HL-60 (cell line): Measurements from ENCODE around the gene CHRNA4.

Source experiments
- DNase-seq, 2 experiments: peaks; one replicate each; pipeline ENCODE4 v3.0.0-alpha.2; 2010 to 2020; ENCODE audit warnings: low read depth in 1 of 2, low spot score in 1 of 2
- H3K27ac ChIP-seq: fragments of 250-450 bp; sonication (Bioruptor Pico); replicated peaks from 2 replicates; pipeline ENCODE4 v1.5.1; 2020; ENCODE audit warnings: mild to moderate bottlenecking, moderate library complexity
- H3K27me3 ChIP-seq: fragments of 250-450 bp; sonication (Bioruptor Pico); 2 replicates; pipeline ENCODE4 v1.5.1; 2021; ENCODE audit warnings: mild to moderate bottlenecking, moderate library complexity; ENCODE audit not compliant: insufficient read depth, poor library complexity, severe bottlenecking
- H3K4me3 ChIP-seq: replicated peaks from 2 replicates; pipeline ENCODE4 v1.5.1; 2011; ENCODE audit warnings: mild to moderate bottlenecking, control low read depth, low read length; ENCODE audit not compliant: insufficient read depth
- GABPA ChIP-seq: IDR thresholded peaks from 2 replicates; pipeline ENCODE4 v1.6.1; 2012; ENCODE audit warnings: low read depth
- POLR2AphosphoS5 ChIP-seq: IDR thresholded peaks from 2 replicates; pipeline ENCODE4 v1.6.1; 2012; ENCODE audit warnings: low read depth
- SPI1 ChIP-seq: IDR thresholded peaks from 2 replicates; pipeline ENCODE4 v1.6.1; 2012; ENCODE audit warnings: low read depth, mild to moderate bottlenecking, borderline replicate concordance
- TF ChIP-seq, protein P1 (sequence below): IDR thresholded peaks from 2 replicates; pipeline ENCODE4 v1.6.1; 2012; ENCODE audit warnings: low read depth; ENCODE audit not compliant: insufficient replicate concordance
- TF ChIP-seq, protein P2 (sequence below): IDR thresholded peaks from one replicate; pipeline ENCODE4 v1.5.1; 2011; ENCODE audit warnings: low read length, control low read depth, inconsistent platforms; ENCODE audit not compliant: insufficient read depth

CHRNA4 gene

DNA sequence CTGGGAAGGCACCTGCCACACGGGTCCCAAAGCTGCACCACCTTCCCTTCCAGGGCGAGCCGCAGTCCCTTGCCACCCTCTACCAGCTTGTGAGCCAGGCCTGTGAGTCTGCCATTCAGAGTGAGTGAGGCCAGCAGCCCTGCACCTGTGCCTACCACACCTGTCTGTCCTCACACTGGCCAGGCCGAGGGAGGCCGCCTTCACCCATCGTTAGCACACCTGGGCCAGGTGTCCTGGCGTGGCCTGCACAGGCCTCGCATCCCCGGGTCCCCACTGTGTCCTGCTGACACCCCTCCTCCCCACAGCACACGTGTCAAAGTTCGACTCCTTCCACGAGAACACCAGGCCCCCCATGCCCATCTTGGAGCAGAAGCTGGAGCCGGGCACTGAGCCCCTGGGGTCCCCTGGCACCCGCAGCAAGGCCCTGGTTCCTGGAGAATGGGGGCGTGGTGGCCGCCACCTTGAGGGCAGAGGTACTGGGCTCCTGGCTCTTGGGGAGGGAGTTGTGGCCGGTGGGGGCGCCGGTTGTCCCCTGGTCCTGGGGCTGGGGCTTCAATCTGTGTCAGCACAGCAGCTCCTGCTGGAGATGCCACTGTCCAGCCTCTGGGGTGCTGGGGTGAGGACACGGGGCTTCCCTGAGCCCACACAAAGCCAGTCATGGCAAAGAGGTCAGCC is 33.0 kb downstream of the CHRNA4 start:
- TF ChIP-seq POLR2AphosphoS5 (no peak), GABPA (no peak), SPI1 (no peak)
- TF ChIP-seq, protein P1, sequence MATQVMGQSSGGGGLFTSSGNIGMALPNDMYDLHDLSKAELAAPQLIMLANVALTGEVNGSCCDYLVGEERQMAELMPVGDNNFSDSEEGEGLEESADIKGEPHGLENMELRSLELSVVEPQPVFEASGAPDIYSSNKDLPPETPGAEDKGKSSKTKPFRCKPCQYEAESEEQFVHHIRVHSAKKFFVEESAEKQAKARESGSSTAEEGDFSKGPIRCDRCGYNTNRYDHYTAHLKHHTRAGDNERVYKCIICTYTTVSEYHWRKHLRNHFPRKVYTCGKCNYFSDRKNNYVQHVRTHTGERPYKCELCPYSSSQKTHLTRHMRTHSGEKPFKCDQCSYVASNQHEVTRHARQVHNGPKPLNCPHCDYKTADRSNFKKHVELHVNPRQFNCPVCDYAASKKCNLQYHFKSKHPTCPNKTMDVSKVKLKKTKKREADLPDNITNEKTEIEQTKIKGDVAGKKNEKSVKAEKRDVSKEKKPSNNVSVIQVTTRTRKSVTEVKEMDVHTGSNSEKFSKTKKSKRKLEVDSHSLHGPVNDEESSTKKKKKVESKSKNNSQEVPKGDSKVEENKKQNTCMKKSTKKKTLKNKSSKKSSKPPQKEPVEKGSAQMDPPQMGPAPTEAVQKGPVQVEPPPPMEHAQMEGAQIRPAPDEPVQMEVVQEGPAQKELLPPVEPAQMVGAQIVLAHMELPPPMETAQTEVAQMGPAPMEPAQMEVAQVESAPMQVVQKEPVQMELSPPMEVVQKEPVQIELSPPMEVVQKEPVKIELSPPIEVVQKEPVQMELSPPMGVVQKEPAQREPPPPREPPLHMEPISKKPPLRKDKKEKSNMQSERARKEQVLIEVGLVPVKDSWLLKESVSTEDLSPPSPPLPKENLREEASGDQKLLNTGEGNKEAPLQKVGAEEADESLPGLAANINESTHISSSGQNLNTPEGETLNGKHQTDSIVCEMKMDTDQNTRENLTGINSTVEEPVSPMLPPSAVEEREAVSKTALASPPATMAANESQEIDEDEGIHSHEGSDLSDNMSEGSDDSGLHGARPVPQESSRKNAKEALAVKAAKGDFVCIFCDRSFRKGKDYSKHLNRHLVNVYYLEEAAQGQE: no peak
- TF ChIP-seq, protein P2, sequence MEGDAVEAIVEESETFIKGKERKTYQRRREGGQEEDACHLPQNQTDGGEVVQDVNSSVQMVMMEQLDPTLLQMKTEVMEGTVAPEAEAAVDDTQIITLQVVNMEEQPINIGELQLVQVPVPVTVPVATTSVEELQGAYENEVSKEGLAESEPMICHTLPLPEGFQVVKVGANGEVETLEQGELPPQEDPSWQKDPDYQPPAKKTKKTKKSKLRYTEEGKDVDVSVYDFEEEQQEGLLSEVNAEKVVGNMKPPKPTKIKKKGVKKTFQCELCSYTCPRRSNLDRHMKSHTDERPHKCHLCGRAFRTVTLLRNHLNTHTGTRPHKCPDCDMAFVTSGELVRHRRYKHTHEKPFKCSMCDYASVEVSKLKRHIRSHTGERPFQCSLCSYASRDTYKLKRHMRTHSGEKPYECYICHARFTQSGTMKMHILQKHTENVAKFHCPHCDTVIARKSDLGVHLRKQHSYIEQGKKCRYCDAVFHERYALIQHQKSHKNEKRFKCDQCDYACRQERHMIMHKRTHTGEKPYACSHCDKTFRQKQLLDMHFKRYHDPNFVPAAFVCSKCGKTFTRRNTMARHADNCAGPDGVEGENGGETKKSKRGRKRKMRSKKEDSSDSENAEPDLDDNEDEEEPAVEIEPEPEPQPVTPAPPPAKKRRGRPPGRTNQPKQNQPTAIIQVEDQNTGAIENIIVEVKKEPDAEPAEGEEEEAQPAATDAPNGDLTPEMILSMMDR: no peak
- no peak for DNase-seq
- Histone ChIP-seq H3K27me3 (no peaks in the 10 kb centered on the region), H3K27ac (no peak overlapping the region), H3K4me3 (no peak overlapping the region)

DNA sequence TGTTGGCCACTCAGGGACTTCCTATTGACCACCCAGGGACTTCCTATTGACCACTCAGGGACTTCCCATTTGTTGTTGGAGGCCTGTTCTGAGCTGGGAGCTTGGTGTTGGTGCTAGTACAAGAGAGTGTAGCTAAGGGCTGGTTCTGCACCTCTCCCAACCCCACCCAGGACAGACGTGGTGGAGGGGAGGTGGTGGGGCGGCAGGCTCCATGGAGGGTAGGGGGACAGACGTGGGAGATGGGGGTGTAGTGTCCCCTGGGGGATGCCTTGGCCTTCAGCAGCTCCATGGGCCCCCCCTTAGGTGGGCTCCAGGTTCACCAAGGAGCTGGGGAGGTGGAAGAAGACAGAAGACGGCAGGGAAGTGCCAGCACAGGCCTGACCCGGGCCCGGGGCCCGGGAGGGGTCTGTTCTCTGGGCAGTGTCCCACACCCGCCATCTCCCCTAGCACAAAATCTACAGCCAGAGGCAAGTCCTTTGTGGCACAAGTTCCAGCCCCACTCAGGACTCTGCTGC is 33.9 kb downstream of the CHRNA4 start:
- Histone ChIP-seq H3K27me3 (no peaks in the 10 kb centered on the region), H3K27ac (no peak overlapping the region)

DNA sequence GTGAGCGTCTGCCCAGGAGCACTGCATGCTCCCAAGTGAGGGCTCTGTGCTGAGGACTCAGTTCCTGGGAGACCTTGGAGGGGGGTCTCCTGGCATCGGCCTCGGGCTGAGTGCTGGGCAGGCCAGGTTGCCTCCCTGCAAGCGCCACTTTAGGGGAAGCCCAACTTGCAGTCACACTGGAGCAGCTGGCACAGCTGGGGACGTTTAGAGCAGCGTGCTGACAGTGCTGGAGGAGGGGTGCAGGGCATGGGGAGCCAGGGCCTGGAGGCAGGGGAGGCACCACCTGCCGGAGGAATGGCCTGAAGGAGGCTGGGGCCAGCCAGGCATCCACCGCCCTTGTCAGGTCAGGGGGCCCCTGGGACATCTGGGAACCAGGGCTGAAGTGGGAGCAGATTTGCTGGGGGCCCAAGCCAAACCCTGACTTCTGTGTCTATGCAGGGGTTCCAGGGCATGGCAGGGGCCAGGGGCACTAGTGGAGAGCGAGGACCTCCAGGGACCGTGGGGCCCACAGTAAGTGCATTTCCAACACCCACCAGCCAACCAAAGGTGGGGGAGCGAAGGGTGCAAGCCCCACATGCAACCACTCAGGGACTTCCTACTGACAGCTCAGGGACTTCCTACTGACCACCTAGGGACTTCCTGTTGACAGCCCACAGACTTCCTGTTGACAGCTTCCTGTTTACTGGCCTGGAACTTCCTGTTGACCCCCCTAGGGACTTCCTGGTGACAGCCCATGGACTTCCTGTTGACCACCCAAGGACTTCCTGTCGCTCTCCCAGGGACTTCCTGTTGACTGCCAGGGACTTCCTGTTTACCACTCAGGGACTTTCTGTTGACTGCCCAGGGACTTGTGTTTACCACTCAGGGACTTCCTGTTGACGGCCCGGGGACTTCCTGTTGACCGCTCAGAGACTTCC is 34.6 kb downstream of the CHRNA4 start:
- peak; percentile 30; the same call in 1 of the 2 replicates for TF ChIP-seq SPI1
- peak; percentile 54; the same call in 1 of the 2 replicates for TF ChIP-seq GABPA
- TF ChIP-seq, protein P2: no peak
- Histone ChIP-seq H3K4me3 (no peak overlapping the region), H3K27ac (no peak overlapping the region), H3K27me3 (no peaks in the 10 kb centered on the region)
- DNase-seq: peak in 1 of 2 experiments; percentile 59

More for the DNA sequence above, 33.9 kb downstream of the CHRNA4 start:
- H3K4me3 ChIP-seq: no peak overlapping the region
- no peak for DNase-seq
- TF ChIP-seq, protein P1: no peak
- TF ChIP-seq, protein P2: no peak
- no peak for TF ChIP-seq GABPA
- TF ChIP-seq SPI1: no peak
